HG02798 (cell line): ENCODE data around the gene CD44.
A peak's percentile ranks its signal among the peaks of the same experiment; 100 is the strongest.

Source experiments
- ATAC-seq: cut with Tn5 transposase; IDR thresholded peaks from one replicate; pipeline ENCODE4 v1.9.1; 2021; ENCODE audit warnings: mild to moderate bottlenecking; ENCODE audit not compliant: unreplicated experiment, poor library complexity

The CD44 gene

GRCh38 chr11:35136311-35136710 lies 2.7 kb upstream of the CD44 start:
- ATAC-seq: no peak

GRCh38 chr11:35138058-35138457 lies 913 bp upstream of the CD44 start:
- ATAC-seq: no peak

- ATAC-seq: no peak
These were observed 397 bp upstream of the CD44 start for GRCh38 chr11:35138606-35138942.

- ATAC-seq: no peak
These were observed 831 bp downstream of the CD44 start for GRCh38 chr11:35139722-35140282.

- ATAC-seq: no peak
These were observed 2.1 kb downstream of the CD44 start for GRCh38 chr11:35141071-35141470.

GRCh38 chr11:35141571-35141971 lies 2.6 kb downstream of the CD44 start:
- ATAC-seq: no peak

- ATAC-seq: no peak
These were observed 3.6 kb downstream of the CD44 start for GRCh38 chr11:35142481-35143075.

- ATAC-seq: no peak
These were observed 4.5 kb downstream of the CD44 start for GRCh38 chr11:35143297-35144135.

GRCh38 chr11:35144136-35144741 lies 5.3 kb downstream of the CD44 start:
- peak; percentile 53 for ATAC-seq

- ATAC-seq: no peak
These were observed 5.8 kb downstream of the CD44 start for GRCh38 chr11:35144806-35145205.

GRCh38 chr11:35145271-35145670 lies 6.3 kb downstream of the CD44 start:
- peak; percentile 72 for ATAC-seq

GRCh38 chr11:35146074-35146521 lies 7.1 kb downstream of the CD44 start:
- ATAC-seq: peak; percentile 46

GRCh38 chr11:35146711-35147110 lies 7.7 kb downstream of the CD44 start:
- no peak for ATAC-seq

GRCh38 chr11:35147235-35147634 lies 8.3 kb downstream of the CD44 start:
- ATAC-seq: no peak

- no peak for ATAC-seq
These were observed 9.3 kb downstream of the CD44 start for GRCh38 chr11:35148163-35148837.

- ATAC-seq: no peak
These were observed 11.5 kb downstream of the CD44 start for GRCh38 chr11:35150454-35150853.

- ATAC-seq: no peak
These were observed 12.3 kb downstream of the CD44 start for GRCh38 chr11:35151241-35151640.

GRCh38 chr11:35151683-35152280 lies 12.8 kb downstream of the CD44 start:
- no peak for ATAC-seq

GRCh38 chr11:35152575-35152974 lies 13.6 kb downstream of the CD44 start:
- ATAC-seq: no peak

- no peak for ATAC-seq
These were observed 14.3 kb downstream of the CD44 start for GRCh38 chr11:35153280-35153679.
